Fibroblast of peridontal ligament (primary cell): ENCODE data around the gene MYL2.

Source experiments
- DNase-seq: peaks from one replicate; pipeline ENCODE4 v3.0.0-alpha.2; 2010; ENCODE audit errors: extremely low read depth

MYL2 gene

DNA sequence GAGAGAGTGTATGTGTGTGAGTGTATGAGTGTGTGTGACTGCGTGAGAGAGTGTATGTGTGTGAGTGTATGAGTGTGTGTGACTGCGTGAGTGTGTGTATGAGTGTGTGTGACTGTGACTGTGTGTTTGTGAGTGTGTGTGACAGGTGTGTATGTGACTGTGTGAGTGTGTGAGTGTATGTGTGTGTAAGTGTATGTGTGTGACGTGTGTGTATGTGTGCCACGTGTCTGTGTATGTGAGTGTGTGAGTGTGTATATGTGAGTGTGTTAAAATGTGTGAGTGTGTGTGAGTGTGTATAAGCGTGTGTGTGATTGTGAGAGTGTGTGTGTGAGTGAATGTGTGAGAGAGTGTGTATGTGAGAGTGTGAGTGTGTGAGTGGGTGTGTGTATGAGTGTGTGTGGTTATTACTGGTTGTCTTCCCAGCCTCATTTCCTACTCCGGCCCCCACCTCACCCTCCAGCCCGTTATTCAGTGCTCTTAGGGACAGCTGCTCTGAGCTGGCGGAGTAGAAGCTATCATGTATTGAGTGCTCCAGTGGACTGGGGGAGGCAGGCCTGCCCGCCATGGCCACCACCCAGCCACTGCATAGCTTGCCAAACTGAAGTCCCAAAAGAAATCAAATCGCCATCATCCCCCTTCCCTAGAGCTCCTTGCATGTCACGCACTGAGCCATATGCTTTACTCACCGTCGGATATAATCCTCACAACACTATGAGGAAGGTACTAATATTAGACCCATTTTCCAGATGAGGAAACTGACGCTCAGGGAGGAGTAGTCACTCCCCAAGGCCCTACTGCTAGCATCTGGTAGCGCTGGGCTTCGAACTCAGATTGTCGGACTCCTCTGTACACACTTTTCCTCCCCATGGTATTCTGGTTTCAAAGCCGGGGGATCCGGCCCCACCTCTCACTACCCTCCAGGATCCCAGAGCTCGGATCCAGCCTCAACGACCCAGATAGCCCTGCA is 10.3 kb upstream of the MYL2 start:
- no peak for DNase-seq

GRCh38 chr12:110929818-110930217 is 9.4 kb upstream of the MYL2 start:
- no peak for DNase-seq

- DNase-seq, result no peak
These were observed 8.3 kb upstream of the MYL2 start for GRCh38 chr12:110928700-110929099.

GRCh38 chr12:110927546-110927945 is 7.2 kb upstream of the MYL2 start:
- no peak for DNase-seq

GRCh38 chr12:110923692-110924334 is 3.4 kb upstream of the MYL2 start:
- no peak for DNase-seq

- DNase-seq, result no peak
These were observed 2.8 kb upstream of the MYL2 start for GRCh38 chr12:110923192-110923591.

DNA sequence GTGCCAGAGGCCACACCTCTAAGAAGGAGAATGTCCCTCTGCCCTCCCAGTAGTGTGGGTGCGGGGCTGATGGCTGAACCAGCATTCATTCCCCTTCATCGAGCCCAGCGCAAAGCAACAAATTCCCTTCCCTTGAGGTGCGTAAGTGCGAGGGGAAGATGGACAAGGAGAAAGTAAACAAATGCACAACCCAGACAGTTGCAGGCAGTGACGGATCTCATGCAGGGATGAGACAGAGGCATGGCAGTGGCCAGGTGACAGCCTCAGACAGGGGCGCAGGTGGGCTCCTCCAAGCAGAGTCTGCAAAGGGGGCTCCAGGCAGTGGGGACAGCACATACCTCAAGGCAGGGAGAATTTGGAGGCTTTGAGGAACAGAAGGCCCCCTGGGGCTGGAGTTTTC is 2.3 kb upstream of the MYL2 start:
- DNase-seq, result no peak

DNA sequence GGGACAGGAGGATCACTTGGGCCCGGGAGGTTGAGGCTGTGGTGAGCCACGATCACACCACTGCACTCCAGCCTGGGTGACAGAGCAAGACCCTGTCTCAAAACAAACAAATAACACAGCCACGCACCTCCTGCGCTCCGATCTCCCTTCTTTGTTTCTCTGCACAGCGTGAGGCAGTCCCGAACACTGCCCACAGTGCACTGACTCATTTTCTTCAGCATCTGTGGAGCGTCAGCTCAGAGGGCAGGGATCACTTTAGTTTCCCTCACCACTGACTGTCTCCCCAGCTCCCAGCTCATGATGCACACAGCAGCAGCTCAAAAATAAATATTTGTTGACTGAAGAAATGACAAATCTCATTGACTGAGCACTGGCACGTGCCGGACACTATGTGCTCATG is 883 bp upstream of the MYL2 start:
- DNase-seq, result no peak

DNA sequence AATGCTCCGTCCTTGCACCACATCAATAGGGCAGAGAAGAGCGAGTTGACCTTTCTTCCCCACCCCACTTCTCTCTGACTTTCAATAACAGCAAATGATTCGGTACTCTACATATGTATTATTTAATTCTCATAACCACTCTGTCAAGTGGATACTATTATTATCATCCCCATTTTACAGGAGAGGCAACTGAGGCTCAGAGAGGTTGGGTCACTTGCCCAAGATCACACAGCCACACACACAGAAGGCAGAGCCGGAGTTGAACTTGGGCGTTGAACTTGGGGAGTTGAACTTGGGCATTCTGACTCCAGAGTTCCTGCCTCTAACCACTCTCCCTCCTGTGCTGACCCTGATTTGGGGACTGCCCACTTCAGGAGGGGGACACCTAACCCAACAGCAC is 659 bp downstream of the MYL2 start:
- no peak for DNase-seq

DNA sequence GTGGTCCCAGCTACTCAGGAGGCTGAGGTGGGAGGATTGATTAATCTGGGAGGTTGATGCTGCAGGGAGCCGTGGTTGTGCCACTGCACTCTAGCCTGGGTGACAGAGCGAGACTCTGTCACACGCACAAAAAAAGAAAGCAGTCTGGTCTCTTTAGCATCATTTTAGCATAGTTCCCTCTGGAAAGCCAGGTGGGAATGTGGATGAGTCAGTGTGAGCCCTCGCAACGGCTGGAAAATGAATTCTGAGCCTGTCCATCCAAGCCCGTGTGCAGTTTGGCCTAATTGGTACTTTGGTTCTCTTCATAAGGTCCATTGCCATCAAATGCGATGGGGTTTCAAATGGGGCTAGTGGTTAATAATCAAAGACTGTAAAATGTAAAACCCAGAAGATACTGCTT is 2.4 kb downstream of the MYL2 start:
- no peak for DNase-seq

- no peak for DNase-seq
These were observed 2.9 kb downstream of the MYL2 start for GRCh38 chr12:110917467-110917866.

DNA sequence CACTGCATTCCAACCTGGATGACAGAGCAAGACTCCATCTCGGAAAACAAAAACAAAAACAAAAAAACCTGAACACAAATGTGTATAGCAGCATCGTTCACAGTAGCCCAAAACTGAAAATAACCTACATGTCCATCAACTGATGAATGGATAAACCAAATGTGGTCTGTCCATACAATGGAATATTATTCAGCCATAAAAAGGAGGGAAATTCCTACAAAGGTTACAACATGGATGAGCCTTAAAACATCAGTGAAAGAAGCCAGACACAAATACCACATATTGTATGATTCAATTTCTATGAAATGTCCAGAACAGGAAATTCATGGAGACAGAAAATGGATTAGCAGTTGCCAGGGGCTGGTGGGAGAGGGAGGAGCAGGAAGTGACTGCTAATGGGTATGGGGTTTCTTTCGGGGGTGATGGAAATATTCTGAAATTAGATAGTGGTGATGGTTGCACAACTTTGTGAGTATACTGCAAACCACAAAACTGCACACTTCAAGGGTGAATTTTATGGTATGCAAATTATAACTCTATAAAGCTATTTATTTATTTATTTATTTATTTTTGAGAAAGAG is 4.0 kb downstream of the MYL2 start:
- DNase-seq, result no peak

- no peak for DNase-seq
These were observed 7.0 kb downstream of the MYL2 start for GRCh38 chr12:110913119-110914056.

DNA sequence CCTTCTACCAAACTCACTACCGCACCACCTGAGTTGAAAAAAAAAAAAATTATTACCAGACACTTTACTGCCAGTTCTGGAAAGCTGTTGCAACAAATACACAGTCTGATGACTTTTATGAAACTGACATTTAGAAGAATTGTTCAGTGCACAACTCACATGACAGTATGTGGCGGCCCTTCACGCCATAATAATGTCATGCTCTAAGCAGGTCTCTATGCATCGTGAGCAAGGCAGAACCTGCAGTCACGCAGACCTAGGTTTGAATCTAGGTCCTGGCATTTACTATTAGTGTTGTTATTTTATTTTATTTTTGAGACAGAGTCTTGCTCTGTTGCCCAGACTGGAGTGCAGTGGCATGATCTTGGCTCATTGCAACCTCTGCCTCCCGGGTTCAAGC is 8.1 kb downstream of the MYL2 start:
- DNase-seq, result no peak

DNA sequence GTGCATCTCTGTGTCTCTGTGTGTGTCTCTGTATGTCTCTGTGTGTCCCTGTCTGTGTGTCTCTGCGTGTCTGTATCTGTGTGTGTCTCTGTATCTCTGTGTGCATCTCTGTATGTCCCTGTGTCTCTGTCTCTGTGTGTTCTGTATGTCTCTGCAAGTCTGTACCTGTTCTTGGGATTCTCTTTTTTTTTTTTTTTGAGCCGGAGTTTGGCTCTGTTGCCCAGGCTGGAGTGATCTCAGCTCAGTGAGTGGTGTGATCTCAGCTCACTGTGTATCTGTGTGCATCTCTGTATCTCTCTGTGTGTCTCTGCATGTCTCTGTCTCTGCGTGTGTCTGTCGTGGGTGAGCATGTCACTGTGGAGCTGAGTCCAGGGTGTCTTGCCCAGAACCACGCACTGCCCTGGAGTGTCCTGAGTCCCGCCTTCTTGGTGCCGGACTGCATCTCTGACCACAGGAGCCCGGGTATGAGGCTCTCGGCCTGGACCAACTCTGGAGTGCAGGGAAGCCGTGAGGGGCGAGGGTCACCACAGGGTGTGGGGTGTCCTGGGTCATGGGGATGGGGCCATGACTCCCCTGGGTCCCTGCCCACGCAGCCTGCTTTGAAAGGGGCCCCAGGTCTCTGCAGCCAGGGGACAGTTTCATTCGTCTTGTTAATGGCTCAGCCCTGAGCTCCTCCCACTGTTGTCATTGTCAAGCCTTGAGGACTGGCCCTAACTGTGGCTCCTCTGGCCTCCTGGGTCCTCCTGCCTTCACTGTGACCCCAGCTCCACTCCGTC is 11.8 kb downstream of the MYL2 start:
- DNase-seq, result no peak

DNA sequence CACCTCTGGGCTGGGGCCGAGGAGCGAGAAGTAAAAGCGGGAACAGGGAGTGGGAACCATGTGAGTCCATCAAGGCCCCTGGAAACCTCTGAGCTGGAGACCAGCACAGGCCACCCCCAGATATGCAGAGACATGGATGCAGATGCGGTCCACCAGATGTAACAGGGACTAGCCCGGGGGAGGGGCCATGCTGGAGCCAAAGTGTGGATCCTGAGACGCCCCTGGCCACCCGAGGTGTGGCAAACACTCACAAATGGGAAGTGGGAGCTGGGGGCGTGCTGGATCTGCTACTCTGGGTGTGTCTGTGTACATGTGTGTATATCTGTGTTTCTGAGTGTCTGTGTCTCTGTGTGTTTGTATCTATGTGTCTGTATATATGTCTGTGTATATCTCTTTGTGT is 12.8 kb downstream of the MYL2 start:
- DNase-seq, result no peak

GRCh38 chr12:110906985-110907384 is 13.4 kb downstream of the MYL2 start:
- no peak for DNase-seq

DNA sequence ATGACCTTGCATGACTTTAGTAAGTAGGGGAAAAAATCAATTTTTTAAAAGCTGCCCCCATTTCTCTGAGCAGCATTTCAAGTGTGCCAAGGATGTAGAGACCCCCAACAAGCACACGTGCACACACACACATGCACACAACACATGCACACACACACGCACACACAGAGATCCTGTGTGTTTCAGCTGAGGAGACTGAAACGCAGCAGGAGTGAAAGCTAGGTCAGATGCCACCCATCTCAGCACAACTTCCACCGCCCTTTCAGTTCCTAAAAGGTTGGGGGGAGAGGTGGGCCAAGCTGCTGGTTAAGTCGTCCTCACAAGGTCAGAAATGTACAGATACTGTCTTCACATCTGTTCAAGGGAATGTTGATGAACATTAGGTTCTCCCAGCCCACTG is 13.9 kb downstream of the MYL2 start:
- no peak for DNase-seq

GRCh38 chr12:110906083-110906482 is 14.3 kb downstream of the MYL2 start:
- DNase-seq, result no peak

- DNase-seq, result no peak
These were observed 16.9 kb downstream of the MYL2 start for GRCh38 chr12:110903511-110903910.

DNA sequence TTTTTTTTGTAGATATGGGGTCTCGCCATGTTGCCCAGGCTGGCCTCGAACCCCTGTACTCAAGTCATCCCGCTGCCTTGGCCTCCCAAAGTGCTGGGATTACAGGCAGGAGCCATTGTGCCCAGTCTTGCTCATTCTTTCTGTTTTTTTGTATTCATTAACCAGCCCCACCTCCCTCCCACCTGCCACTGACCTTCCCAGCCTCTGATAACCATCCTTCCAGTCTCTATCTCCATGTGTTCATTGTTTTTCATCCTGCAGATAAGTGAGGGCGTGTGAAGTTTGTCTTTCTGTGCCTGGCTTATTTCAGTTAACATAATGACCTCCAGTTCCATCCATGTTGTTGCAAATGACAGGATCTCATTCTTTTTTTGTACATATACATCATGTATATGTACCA is 19.0 kb downstream of the MYL2 start:
- DNase-seq, result no peak
